Pericardium fibroblast (primary cell): ENCODE results near the gene SRPK2. TPM values are rescaled to one million over a fixed set of nuclear protein-coding genes. Genes with fewer than 3 reads are reported as not detected.

Source experiments
- total RNA-seq: library from RNA; depleted of rRNA; stranded (reverse); fragments of >200 nt; gene quantifications from 2 replicates; pipeline ENCODE4 v1.2.3, GENCODE V29; 2015

The SRPK2 gene
- total RNA-seq: 24.8 and 44.0 TPM in 2 replicates

DNA sequence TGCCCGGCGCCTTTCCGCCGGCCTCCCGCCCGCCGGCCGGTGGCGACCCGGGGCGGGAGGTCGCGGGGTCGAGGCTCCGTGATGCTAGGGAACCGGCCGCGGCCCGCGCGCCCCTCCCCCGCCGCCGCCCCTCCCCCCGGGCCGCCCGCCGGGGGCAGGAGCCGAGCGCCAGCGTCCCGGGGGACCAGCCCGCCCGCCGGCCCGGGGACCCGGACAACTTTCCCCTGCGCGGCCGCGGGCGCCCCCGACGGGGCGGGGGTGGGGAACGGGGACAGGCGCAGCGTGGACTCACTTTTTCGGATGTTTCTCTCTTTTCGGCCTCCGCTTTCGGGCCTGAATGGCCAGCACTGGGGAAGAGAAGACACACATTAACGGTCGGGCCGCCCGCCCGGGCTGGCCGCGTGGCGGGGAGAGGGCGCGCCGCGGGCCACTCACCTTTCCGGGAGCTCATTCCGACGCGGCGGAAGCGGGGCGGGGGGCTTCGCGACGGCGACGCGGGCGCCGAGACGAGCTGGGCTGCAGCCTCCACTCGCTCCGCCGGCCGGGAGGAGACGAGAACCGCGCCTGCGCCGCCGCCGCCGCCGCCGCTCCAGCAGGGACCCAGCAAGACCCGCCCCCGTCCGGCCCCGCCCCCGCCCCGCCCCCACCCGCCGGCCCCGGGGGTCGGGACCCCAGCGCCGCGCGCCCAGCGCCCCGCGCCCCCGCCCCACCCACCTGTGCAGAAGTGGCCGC is at the start of gene SRPK2:
TSS of gene SRPK2 (minus strand) at position 566 of the 732 bp plus-strand sequence.

Other genes starting within 250 kb of the SRPK2 start
- 9.4 and 14.4 TPM in 2 replicates for gene PUS7, start 133.3 kb upstream of the SRPK2 start, total RNA-seq
- 16.2 and 22.1 TPM in 2 replicates for gene RINT1, start 143.3 kb upstream of the SRPK2 start, total RNA-seq
- not detected in 2 replicates for gene EFCAB10, start 192.6 kb upstream of the SRPK2 start, total RNA-seq